NCI-H2196 (cell line): Measurements from ENCODE around the gene CST6.
A peak's percentile ranks its signal among the peaks of the same experiment; 100 is the strongest.
"Not testable (repeated sequence)": the region's sequence is repeated elsewhere in the genome, so short reads cannot be mapped to it uniquely, and the experiment has no call there.

Experiments used
- DNase-seq: peaks from one replicate; lab custom pipeline; 2025; ENCODE audit not compliant: unreplicated experiment; lab: John Stamatoyannopoulos, UW

Gene CST6

GRCh38 chr11:65982824-65983588 is 28.8 kb upstream of the CST6 start:
- no peak for DNase-seq

GRCh38 chr11:65983589-65983987 is 28.2 kb upstream of the CST6 start:
- no peak for DNase-seq

- DNase-seq, result no peak
Measured at GRCh38 chr11:65987336-65987735, 24.5 kb upstream of the CST6 start.

GRCh38 chr11:65988791-65989592 is 22.8 kb upstream of the CST6 start:
- peak; percentile 88 for DNase-seq

DNA sequence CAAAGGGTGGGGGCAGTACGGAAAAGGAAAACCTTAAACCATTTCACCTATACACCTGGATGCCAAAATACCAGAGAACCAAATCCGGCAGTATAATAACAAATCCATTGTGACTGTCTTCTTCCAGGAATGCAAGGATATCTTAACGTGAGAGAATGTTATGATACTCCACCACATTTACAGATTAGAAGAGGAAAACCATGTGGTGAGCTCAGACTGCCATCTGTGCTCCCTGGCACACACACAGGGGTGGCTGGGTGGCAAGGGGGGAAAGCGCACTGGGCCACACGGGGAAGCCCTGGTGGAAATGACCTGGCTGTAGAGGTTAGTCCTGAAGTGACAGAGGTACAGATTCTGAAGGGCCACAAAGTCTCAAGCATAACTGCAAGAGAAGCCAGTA is 19.8 kb upstream of the CST6 start:
- DNase-seq, result no peak

DNA sequence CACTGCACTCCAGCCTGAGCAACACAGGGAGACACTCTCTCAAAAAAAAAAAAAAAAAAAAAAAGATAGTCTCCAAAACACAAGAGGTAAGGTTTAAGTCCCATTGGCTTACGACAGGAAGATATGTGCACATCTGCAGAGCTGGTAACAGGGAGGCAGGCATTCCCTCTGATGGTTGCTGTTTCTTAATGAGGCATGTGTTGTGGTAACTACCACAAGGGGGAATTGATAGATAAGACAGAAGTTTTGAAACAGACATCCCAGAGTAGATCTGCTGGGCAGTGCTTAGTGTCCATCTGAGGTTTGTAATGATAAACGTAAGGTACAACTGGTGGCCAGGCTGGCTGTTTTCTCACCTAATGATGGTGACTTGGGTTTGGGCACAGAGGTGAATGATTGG is 14.5 kb upstream of the CST6 start:
- DNase-seq, result no peak

GRCh38 chr11:66001942-66002647 is 9.7 kb upstream of the CST6 start, which contains the start of the genes BANF1 and EIF1AD:
Gene BANF1, plus strand, starts transcription at chr11:66002503. Its CDS starts 748 bp downstream, at chr11:66003251.
Gene EIF1AD, minus strand, starts transcription at chr11:66002157. Its CDS starts 1,768 bp downstream, at chr11:66000389.
- peak; percentile 98 for DNase-seq

GRCh38 chr11:66002648-66003225 is 9.1 kb upstream of the CST6 start:
- DNase-seq, result peak; percentile 53

GRCh38 chr11:66003291-66003690 is 8.5 kb upstream of the CST6 start:
- peak; percentile 7 for DNase-seq

DNA sequence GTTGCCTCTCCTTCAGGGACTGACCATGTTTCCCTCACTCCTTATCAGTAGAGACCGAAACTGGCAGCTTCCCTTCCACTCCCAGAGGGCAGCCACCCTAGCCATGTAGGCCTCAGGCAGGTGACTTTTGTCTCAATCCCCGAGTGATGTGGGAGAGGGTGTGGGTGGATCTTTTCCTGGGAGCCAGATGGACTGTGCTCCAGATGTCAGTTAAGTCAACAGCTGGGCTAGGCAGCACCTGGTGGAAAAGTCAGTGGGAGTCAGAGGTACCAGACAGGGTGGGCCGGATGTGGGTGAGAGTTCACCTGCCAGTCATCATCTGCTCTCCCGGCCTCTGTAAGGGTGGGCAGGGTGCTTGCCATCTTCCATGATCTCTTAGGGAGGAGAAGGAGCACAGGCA is 7.6 kb upstream of the CST6 start:
- DNase-seq, result no peak

GRCh38 chr11:66006134-66006890 is 5.5 kb upstream of the CST6 start:
- DNase-seq, result no peak

DNA sequence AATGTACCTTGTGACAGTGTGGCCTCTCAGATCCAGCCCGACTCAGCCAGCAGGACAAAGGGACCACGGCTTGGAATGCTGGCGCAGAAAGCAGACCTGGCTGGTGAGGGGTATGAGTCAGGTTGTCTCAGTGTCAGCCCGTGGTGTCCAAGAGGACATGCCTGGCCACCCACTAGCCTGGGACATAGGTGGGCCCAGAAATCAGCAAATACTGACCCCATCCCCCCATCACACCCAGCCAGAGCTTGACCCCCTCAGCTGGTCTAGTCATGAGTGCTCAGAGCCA is 5.0 kb upstream of the CST6 start:
- no peak for DNase-seq

- DNase-seq, result no peak
Measured at GRCh38 chr11:66007201-66007634, 4.6 kb upstream of the CST6 start.

DNA sequence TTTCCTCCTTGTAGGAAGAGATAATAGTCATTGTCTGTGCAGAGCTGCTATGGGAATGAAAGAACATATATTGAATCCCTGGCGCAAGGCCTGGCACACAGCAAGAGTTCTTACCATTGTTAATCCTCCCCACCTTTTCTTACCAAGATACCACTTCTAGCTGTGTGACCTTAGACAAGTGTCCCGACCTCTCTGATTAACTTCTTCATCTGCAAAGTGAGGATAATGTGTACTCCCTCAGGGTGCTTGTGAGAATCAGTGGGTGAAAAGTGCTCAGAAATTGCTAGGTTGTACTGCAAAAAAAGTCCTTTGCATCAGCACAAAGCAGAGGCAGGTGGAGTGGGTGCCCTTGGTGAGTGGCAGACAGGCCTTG is 3.7 kb upstream of the CST6 start:
- DNase-seq, result no peak

GRCh38 chr11:66008468-66009101 is 3.2 kb upstream of the CST6 start:
- DNase-seq, result no peak

- not testable (repeated sequence) for DNase-seq
Measured at GRCh38 chr11:66010036-66010435, 1.8 kb upstream of the CST6 start.

DNA sequence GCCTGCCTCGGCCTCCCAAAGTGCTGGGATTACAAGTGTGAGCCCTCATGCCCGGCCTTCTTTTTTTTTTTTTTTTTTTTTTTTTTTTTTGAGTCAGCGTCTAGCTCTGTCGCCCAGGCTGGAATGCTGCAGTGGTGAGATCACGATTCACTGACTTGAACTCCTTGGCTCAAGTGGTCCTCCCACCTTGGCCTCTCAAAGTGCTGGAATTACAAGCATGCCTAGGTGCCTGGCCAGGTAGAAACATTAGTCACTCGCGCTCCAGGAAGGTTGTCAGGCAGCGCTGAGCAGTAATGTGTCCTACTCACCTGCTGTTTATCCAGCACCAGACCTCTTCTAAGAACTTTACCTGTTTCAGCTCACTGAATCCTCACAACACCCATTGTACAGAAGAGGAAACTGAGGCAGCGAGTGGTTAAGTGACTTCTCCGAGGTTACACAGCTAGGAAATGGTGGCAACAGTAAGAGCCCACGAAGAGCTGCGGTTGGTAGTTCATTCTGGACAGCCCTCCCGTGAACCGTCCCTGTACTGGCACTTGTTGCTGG is 496 bp upstream of the CST6 start:
- no peak for DNase-seq

DNA sequence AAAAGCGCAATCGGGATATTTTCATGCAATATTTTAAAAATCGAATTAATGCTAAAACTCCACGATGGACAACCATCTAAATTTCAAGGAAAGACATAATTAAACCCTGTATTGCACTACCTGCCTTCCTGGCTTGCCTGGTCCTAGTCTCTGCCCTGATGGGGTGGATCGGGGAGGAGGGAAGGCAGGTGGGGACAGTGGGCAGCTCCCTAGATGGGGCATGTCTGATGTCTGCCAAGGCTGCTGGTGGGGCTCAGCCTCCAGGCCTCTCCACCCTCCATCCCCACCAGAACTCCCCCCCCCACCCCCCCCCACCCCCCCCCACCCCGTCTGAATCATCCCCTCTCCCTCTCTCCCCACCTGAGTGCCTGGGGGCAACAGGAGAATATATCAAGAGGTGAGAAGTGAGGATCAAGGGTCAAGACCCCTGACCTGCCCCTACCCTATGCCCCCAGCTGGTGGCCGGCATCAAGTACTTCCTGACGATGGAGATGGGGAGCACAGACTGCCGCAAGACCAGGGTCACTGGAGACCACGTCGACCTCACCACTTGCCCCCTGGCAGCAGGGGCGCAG is 650 bp downstream of the CST6 start:
- no peak for DNase-seq

DNA sequence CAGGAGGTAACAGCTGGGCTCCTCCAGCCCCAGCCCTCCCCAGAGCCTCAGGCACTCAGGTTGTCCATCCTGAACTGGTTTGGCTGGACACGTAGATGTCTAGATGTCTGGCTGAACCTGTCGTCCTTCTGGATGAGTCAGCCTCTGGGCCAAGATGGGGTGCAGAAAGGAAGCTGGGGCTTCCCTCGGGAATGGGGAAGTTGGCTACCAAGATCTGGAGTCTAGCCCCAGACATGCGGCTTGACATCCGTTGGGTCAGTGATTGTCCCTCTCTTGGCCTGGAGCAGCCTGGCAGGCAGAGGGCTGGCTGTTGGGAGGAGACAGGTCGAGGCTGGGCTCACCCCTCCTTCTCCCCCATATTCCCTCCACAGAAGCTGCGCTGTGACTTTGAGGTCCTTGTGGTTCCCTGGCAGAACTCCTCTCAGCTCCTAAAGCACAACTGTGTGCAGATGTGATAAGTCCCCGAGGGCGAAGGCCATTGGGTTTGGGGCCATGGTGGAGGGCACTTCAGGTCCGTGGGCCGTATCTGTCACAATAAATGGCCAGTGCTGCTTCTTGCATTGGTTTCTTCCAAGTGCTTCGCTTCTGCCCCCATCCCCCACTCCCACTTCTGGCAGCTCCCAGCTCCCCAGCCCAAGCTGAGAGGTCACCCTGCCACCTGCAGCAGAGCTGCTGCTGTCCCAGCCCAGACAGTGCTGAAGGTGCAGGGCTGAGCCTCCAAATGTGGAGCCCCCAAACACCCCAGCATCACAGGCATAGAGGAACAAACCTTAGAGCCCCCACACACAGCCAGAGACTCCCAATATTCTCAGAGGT is 1.3 kb downstream of the CST6 start:
- DNase-seq, result no peak
